Measurements from ENCODE around the gene SLC4A8. TPM values are rescaled to one million over a fixed set of nuclear protein-coding genes. Genes with fewer than 3 reads are reported as not detected.

SLC4A8 gene
- total RNA-seq, 1 experiment from 2014 or later, result 62.7 TPM

DNA sequence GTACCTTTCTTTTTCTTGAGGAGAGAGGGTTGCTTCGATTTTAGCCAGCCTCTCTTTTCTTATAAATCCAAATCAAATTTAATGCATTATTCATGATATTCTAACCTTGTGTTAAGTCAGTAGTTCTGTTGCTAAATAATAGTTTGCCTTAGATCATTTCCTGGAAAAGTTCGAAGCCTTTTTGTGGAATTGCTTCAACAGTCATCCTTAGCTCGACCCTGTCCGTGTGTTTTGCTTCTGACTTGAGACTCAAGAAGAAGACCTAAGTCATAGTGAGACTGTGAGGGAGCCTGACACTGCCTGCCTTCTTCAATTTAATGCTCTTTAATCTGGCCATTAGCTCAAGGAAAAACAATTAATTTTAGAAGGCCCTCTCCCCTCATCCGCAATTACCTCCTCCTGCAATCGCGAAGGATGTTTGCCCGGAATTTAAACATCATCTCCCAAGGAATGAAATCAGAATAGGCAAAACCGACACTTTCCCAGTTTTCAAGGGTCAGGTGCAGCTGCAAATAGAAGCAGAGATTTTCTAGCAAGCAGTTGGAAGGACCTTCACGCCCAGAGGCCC lies 453 bp upstream of the SLC4A8 start:
- H3K36me3 Mint-ChIP-seq (ENCODE audit: insufficient read depth, unreplicated experiment), result peaks cover 19% of the 10 kb centered on the region
- H3K4me3 Mint-ChIP-seq (ENCODE audit: unreplicated experiment), result peak overlapping the region; percentile 81
- H3K4me1 ChIP-seq, result peaks cover 21% of the 10 kb centered on the region
- H3K4me1 Mint-ChIP-seq (ENCODE audit: low read depth, unreplicated experiment), result peaks cover 43% of the 10 kb centered on the region
- H3K36me3 ChIP-seq (ENCODE audit: control insufficient read depth, insufficient read depth, low read length), result no peaks in the 10 kb centered on the region
- TF ChIP-seq, protein P1, sequence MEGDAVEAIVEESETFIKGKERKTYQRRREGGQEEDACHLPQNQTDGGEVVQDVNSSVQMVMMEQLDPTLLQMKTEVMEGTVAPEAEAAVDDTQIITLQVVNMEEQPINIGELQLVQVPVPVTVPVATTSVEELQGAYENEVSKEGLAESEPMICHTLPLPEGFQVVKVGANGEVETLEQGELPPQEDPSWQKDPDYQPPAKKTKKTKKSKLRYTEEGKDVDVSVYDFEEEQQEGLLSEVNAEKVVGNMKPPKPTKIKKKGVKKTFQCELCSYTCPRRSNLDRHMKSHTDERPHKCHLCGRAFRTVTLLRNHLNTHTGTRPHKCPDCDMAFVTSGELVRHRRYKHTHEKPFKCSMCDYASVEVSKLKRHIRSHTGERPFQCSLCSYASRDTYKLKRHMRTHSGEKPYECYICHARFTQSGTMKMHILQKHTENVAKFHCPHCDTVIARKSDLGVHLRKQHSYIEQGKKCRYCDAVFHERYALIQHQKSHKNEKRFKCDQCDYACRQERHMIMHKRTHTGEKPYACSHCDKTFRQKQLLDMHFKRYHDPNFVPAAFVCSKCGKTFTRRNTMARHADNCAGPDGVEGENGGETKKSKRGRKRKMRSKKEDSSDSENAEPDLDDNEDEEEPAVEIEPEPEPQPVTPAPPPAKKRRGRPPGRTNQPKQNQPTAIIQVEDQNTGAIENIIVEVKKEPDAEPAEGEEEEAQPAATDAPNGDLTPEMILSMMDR (IDR thresholded peaks at IDR 0.05; ENCODE audit: insufficient read depth in 1 of 2, low read depth in 1 of 2, low read length in 1 of 2, severe bottlenecking in 1 of 2, unreplicated experiment in 1 of 2), result no peak
- no TSS peak for BruUV-seq (replicated peaks)
- CTCF ChIA-PET, result interaction anchor here (0.6 to 2.6 kb wide), 11 partner anchors 25 to 389 kb away, joined by 3 to 16 read pairs (median 5); partner anchors contain the start of gene GALNT6
- DNase-seq, result no peak
- H3K27me3 ChIP-seq (replicated peaks; ENCODE audit: control insufficient read depth, insufficient read depth, low read length), result no peaks in the 10 kb centered on the region
- H3K27ac Mint-ChIP-seq (ENCODE audit: unreplicated experiment), result peak overlapping the region; percentile 69
- no peaks in the 10 kb centered on the region for H3K9me3 Mint-ChIP-seq (ENCODE audit: unreplicated experiment)
- POLR2A ChIA-PET, result interaction anchor here (0.7 kb wide), 1 partner anchor 184 kb away, joined by 3 read pairs; no protein-coding TSS in a partner anchor
- H3K27me3 Mint-ChIP-seq (ENCODE audit: insufficient read depth, unreplicated experiment), result no peaks in the 10 kb centered on the region
- H3K4me3 ChIP-seq (ENCODE audit: low read depth, low read length), result no peak overlapping the region
- no peaks in the 10 kb centered on the region for H3K9me3 ChIP-seq
- intact Hi-C loops (cut with micrococcal nuclease; ENCODE audit: unreplicated experiment), result loop anchor here (1.0 to 5.0 kb wide), 5 partner anchors 23 to 443 kb away; partner anchors contain the start of gene SCN8A

GRCh38 chr12:51428256-51428655 lies 3.6 kb downstream of the SLC4A8 start:
- intact Hi-C loops (cut with micrococcal nuclease; ENCODE audit: unreplicated experiment), result no loop called here
- no peaks in the 10 kb centered on the region for H3K27me3 Mint-ChIP-seq (ENCODE audit: insufficient read depth, unreplicated experiment)
- CTCF ChIA-PET, result no interaction called here

GRCh38 chr12:51429700-51430099 lies 5.1 kb downstream of the SLC4A8 start:
- TF ChIP-seq, protein P1 (IDR thresholded peaks at IDR 0.05; ENCODE audit: insufficient read depth in 1 of 2, low read depth in 1 of 2, low read length in 1 of 2, severe bottlenecking in 1 of 2, unreplicated experiment in 1 of 2), result no peak
- H3K9me3 ChIP-seq, result no peaks in the 10 kb centered on the region
- H3K4me1 ChIP-seq, result peaks cover 48% of the 10 kb centered on the region
- no peak overlapping the region for H3K4me3 Mint-ChIP-seq (ENCODE audit: unreplicated experiment)
- no peaks in the 10 kb centered on the region for H3K27me3 ChIP-seq (replicated peaks; ENCODE audit: control insufficient read depth, insufficient read depth, low read length)
- no peak overlapping the region for H3K4me3 ChIP-seq (ENCODE audit: low read depth, low read length)
- H3K4me1 Mint-ChIP-seq (ENCODE audit: low read depth, unreplicated experiment), result peaks cover 57% of the 10 kb centered on the region
- no peak for DNase-seq
- BruUV-seq (replicated peaks), result no TSS peak
- intact Hi-C loops (cut with micrococcal nuclease; ENCODE audit: unreplicated experiment), result loop anchor here (1.0 to 2.0 kb wide), 4 partner anchors 17 to 100 kb away; no protein-coding TSS in a partner anchor
- peaks cover 19% of the 10 kb centered on the region for H3K36me3 Mint-ChIP-seq (ENCODE audit: insufficient read depth, unreplicated experiment)
- ChIA-PET POLR2A (interaction anchor here (0.9 to 1.7 kb wide), 2 partner anchors 40 to 99 kb away, joined by 3 to 8 read pairs; no protein-coding TSS in a partner anchor), CTCF (interaction anchor here (0.7 to 1.9 kb wide), 10 partner anchors 9 to 233 kb away, joined by 3 to 10 read pairs (median 3); no protein-coding TSS in a partner anchor)
- H3K27me3 Mint-ChIP-seq (ENCODE audit: insufficient read depth, unreplicated experiment), result no peaks in the 10 kb centered on the region
- no peaks in the 10 kb centered on the region for H3K36me3 ChIP-seq (ENCODE audit: control insufficient read depth, insufficient read depth, low read length)
- peaks cover 8% of the 10 kb centered on the region for H3K9me3 Mint-ChIP-seq (ENCODE audit: unreplicated experiment)
- peak overlapping the region; percentile 79 for H3K27ac Mint-ChIP-seq (ENCODE audit: unreplicated experiment)

More at GRCh38 chr12:51428256-51428655, 3.6 kb downstream of the SLC4A8 start:
- no peaks in the 10 kb centered on the region for H3K9me3 ChIP-seq
- Mint-ChIP-seq H3K27ac (ENCODE audit: unreplicated experiment) (peak overlapping the region; percentile 25), H3K9me3 (ENCODE audit: unreplicated experiment) (peaks cover 8% of the 10 kb centered on the region), H3K36me3 (ENCODE audit: insufficient read depth, unreplicated experiment) (peaks cover 25% of the 10 kb centered on the region), H3K4me1 (ENCODE audit: low read depth, unreplicated experiment) (peaks cover 57% of the 10 kb centered on the region), H3K4me3 (ENCODE audit: unreplicated experiment) (no peak overlapping the region)
- no peak for DNase-seq
- TF ChIP-seq, protein P1 (IDR thresholded peaks at IDR 0.05; ENCODE audit: insufficient read depth in 1 of 2, low read depth in 1 of 2, low read length in 1 of 2, severe bottlenecking in 1 of 2, unreplicated experiment in 1 of 2), result no peak
- no peaks in the 10 kb centered on the region for H3K36me3 ChIP-seq (ENCODE audit: control insufficient read depth, insufficient read depth, low read length)
- BruUV-seq (replicated peaks), result no TSS peak
- POLR2A ChIA-PET, result no interaction called here
- H3K27me3 ChIP-seq (replicated peaks; ENCODE audit: control insufficient read depth, insufficient read depth, low read length), result no peaks in the 10 kb centered on the region
- no peak overlapping the region for H3K4me3 ChIP-seq (ENCODE audit: low read depth, low read length)
- peaks cover 44% of the 10 kb centered on the region for H3K4me1 ChIP-seq
